HG02840 (cell line): ENCODE results near the gene NELL1.
"Not testable (repeated sequence)": the region's sequence is repeated elsewhere in the genome, so short reads cannot be mapped to it uniquely, and the experiment has no call there.

Experiments
- ATAC-seq: cut with Tn5 transposase; IDR thresholded peaks from one replicate; pipeline ENCODE4 v1.9.1; 2021; ENCODE audit warnings: mild to moderate bottlenecking, moderate library complexity, moderate number of reproducible peaks; ENCODE audit not compliant: unreplicated experiment, low FRiP score

Gene NELL1

DNA sequence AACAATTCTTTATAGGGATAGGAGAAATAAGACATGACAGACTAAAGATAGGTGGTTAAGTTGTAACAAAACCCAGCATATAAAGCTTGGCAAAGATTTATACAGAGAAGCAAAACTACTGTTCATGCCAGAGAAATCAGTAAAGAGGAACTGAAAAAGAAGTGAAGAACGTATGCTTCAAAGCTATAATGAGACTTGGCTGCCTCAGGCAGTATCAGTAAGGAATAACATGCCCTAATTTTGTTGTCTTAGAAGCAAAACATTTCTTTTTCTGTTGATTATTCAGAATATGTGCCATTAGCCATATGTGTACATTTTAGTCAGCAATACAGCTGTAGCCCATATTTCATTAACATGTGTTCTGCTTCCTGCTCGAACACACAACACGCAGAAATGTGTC is 403.2 kb downstream of the NELL1 start:
- ATAC-seq: no peak

DNA sequence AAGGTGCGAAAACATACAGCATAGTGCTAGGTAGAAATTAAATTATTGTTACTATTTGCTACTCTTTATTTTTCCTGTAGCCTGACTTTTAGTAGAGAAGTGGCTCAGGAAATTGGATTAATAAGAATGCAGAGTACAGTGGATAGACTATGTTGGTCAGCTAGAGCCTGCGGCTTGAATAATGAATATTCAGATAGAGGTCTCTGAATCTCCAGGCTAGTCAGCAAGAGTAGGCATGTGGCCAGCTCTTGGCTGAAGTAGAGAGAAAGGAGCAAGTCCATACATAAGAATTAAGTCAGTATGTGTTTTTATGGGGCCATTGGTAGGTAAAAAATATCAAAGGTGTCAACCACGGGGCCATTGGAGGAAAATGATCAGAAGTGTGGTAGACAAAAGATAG is 413.5 kb downstream of the NELL1 start:
- ATAC-seq: no peak

DNA sequence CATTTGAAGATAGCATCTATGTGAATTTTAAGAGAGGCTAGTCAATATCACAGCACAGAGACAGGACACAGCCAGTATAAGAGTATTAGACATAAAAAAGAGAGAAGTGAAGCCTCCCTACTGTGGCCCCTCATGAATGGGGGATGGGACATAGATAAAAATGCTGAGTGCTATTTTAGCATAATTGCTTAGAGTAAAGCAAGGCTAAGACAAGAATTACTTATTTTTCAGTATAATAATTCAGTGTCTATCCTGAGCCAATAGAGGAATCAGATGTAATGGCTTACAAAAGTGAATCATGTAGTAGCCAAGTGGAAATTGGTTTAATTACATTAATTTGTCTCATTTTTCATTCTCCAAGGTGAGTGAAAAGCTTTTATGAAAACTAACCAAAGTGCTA is 419.5 kb downstream of the NELL1 start:
- ATAC-seq: no peak

- no peak for ATAC-seq
These were observed 435.3 kb downstream of the NELL1 start for GRCh38 chr11:21104641-21105040.

- ATAC-seq: no peak
These were observed 436.0 kb downstream of the NELL1 start for GRCh38 chr11:21105196-21105917.

- ATAC-seq: no peak
These were observed 440.0 kb downstream of the NELL1 start for GRCh38 chr11:21109341-21109740.

DNA sequence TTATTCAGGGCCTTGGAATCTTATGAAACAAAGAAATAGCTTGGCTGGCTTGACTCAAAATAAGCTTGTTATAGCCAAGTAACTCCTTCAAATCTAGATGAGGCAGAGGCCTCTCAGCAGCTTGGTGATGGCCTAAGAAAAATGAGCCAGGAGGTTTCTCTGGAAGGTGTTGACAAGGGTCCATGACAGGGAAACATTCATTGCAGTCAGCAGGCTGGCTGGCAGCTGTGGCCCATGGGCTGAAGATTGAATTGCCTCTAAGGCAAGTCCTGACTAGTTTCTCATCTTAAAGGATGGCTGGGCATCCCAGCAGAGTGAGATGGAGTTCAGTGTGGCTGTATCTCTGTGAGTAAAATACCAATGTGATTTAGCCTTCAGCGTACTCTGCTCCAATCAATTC is 441.0 kb downstream of the NELL1 start:
- no peak for ATAC-seq

DNA sequence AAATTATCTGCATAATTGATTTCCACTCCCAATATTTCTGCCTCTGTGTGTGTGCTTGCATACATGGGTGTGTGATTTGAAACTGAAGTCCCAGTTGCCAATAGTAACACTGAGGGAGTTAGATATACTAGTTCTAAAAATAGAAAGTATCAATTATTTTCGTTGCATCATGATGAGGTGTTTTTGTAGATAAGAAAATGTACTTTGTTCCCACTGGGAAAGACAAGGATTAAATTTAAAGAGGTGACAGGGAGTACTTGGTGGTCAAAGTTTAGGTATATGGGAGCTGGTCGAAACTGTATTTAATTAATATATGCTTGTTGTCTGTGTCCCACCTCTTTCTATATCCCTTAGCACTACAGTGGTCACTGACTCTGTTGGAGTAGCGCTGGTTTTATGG is 444.5 kb downstream of the NELL1 start:
- no peak for ATAC-seq

GRCh38 chr11:21116009-21116408 is 446.6 kb downstream of the NELL1 start:
- ATAC-seq: no peak

GRCh38 chr11:21119411-21119810 is 450.0 kb downstream of the NELL1 start:
- no peak for ATAC-seq

DNA sequence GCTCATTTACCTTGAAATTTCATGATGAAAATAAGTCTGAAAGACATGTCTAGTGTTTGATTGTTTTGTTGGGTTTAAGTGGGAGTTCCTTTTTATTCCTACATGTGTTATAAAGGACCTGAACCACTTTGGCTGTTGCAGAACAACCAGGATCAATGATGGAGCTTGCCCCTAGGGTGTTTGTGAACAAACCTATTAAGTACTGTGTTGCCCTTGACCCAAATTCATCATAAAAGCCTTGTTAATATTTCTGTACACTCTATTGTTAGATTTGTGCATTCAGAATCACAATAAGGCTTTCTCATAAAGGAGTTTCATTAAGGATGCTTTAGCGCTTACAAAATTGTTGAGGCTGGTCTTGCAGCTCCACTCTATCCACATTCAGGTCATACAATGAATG is 452.6 kb downstream of the NELL1 start:
- no peak for ATAC-seq

GRCh38 chr11:21122523-21122922 is 453.1 kb downstream of the NELL1 start:
- no peak for ATAC-seq

GRCh38 chr11:21132146-21132720 is 462.8 kb downstream of the NELL1 start:
- ATAC-seq: no peak

GRCh38 chr11:21133244-21133643 is 463.9 kb downstream of the NELL1 start:
- ATAC-seq: no peak

- no peak for ATAC-seq
These were observed 464.3 kb downstream of the NELL1 start for GRCh38 chr11:21133722-21134121.

GRCh38 chr11:21137803-21138202 is 468.4 kb downstream of the NELL1 start:
- ATAC-seq: no peak

DNA sequence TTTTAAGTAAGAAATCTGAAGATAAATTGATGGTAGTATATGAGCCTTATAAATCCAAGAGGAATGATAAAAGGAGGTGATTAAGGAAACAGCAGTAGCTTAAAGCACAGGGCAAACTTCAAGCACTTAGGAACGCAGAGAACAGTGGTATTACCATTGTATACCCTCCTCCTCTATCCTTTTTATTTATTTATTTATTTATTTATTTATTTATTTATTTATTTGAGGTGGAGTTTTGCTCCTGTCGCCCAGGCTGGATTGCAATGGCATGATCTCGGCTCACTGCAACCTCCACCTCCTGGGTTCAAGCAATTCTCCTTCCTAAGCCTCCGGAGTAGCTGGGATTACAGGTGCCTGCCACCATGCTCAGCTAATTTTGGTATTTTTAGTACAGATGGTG is 472.2 kb downstream of the NELL1 start:
- ATAC-seq: not testable (repeated sequence)

- no peak for ATAC-seq
These were observed 472.6 kb downstream of the NELL1 start for GRCh38 chr11:21142007-21142406.

GRCh38 chr11:21144531-21144930 is 475.1 kb downstream of the NELL1 start:
- ATAC-seq: no peak

DNA sequence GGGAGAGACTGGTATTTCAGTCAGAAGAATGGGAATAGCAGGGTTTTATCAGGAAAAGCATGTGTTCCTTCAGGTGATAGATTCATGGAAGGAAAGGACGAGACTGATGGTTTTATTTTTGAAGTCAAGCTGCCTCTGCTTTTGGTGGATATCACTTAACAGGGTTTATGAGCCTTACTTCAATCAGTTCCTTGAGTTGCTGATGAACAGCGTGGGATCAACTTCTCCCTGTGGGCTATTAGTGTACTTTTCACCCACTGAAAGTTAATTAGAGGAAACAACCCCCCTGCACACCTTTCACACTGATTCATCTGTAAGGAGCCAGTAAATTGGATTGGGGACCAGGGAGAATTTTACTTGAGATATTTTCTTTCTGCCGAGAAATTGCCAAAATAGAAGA is 479.0 kb downstream of the NELL1 start:
- ATAC-seq: no peak

DNA sequence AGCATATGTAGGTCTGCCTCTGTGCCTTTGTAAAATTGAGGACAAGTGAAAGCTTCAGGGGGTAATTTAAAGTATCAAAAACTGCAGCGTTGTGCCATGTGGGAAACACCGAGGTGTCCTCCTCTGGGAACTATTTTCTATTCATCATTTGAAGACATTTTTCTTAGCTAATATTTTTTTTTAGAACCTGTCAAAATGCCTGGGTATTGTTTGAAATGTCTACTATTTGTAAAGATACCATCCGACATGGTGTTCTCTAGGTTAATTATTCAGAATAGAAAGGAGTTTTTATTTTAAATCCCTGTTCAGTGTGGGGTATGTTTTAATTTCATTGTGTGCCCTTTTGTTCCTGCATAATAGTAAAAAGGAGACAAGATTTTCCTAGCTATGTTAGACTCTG is 490.8 kb downstream of the NELL1 start:
- no peak for ATAC-seq

- no peak for ATAC-seq
These were observed 500.3 kb downstream of the NELL1 start for GRCh38 chr11:21169639-21170038.
